HepG2 (cell line): ENCODE results near the gene PAX4. TPM values are rescaled to one million over a fixed set of nuclear protein-coding genes. Genes with fewer than 3 reads are reported as not detected.

Source experiments
- ATAC-seq: fragments of 200-7000 bp; cut with Tn5 transposase; 3 replicates; pipeline ENCODE4 v1.9.1; 2020; ENCODE audit warnings: mild to moderate bottlenecking, moderate library complexity
- BruUV-seq: library from RNA; stranded (reverse); fragments of 400-500 nt; replicated peaks from 2 replicates; lab custom pipeline; 2021; lab: Mats Ljungman, UMichigan
- CTCF ChIA-PET: fragments of 300-600 bp; formaldehyde crosslinking; extraction: SDS; loops from one replicate; lab custom pipeline; 2021; ENCODE audit warnings: low total read pairs, inconsistent platforms, low intra/inter-chr PET ratio; lab: Yijun Ruan, JAX
- POLR2A ChIA-PET: fragments of 350-600 bp; sonication (Branson Sonifier 250); formaldehyde crosslinking; loops from one replicate; lab custom pipeline; 2020; ENCODE audit warnings: antibody characterized with exemption, inconsistent platforms; lab: Yijun Ruan, JAX
- DNase-seq: peaks from one replicate; pipeline ENCODE4 v3.0.0-alpha.2; 2015; ENCODE audit warnings: low spot score
- FAIRE-seq: peaks from 3 replicates; lab custom pipeline; 2011; peaks lifted over from hg19 to GRCh38; lab: Jason Lieb, UNC
- H2AFZ ChIP-seq: one replicate; pipeline ENCODE4 v1.6.1; 2011; ENCODE audit warnings: low read length, inconsistent platforms
- H3K27ac ChIP-seq: fragments of 300-600 bp; 3 replicates; pipeline ENCODE4 v1.8.0; 2011; ENCODE audit warnings: mixed run types, mild to moderate bottlenecking, mixed read lengths, low read length, inconsistent platforms; ENCODE audit not compliant: insufficient read depth; ENCODE audit errors: extremely low read length
- H3K27me3 ChIP-seq, 2 experiments: fragments of 200-600 bp in 1 of 2; 2 replicates in 1 of 2; 3 replicates in 1 of 2; pipeline versions ENCODE4 v1.6.0 to v1.8.0; 2011; ENCODE audit warnings: low read length in 2 of 2, mild to moderate bottlenecking in 2 of 2, moderate library complexity in 2 of 2, inconsistent platforms in 1 of 2; ENCODE audit not compliant: insufficient read depth in 2 of 2, control insufficient read depth in 1 of 2
- H3K36me3 ChIP-seq, 2 experiments: fragments of 200-600 bp in 1 of 2; replicated peaks in 1 of 2; 2 replicates in 1 of 2; 3 replicates in 1 of 2; pipeline versions ENCODE4 v1.5.1 to v1.8.0; 2011; ENCODE audit warnings: low read length in 2 of 2, inconsistent platforms in 1 of 2; ENCODE audit not compliant: insufficient read depth in 2 of 2, control insufficient read depth in 1 of 2
- H3K4me1 ChIP-seq: 2 replicates; pipeline ENCODE4 v1.5.1; 2012; ENCODE audit warnings: low read length, inconsistent platforms; ENCODE audit not compliant: insufficient read depth
- H3K4me2 ChIP-seq: 2 replicates; pipeline ENCODE4 v1.6.0; 2011; ENCODE audit warnings: low read depth, low read length, inconsistent platforms
- H3K4me3 ChIP-seq, 3 experiments: fragments of 200-600 bp in 1 of 3; sonication (generic), shearing (Covaris generic) in 1 of 3; replicated peaks in 1 of 3; 2 replicates each; pipeline ENCODE4 v1.5.1; 2011 to 2016; ENCODE audit warnings: low read length in 3 of 3, inconsistent platforms in 2 of 3, low read depth in 2 of 3, mild to moderate bottlenecking in 2 of 3, control low read depth in 1 of 3, mixed read lengths in 1 of 3; ENCODE audit not compliant: insufficient read depth in 1 of 3
- H3K79me2 ChIP-seq: one replicate; pipeline ENCODE4 v1.6.1; 2011; ENCODE audit warnings: low read length, inconsistent platforms; ENCODE audit not compliant: insufficient read depth
- H3K9ac ChIP-seq: 2 replicates; pipeline ENCODE4 v1.6.0; 2011; ENCODE audit warnings: mild to moderate bottlenecking, low read depth, low read length, inconsistent platforms; ENCODE audit not compliant: insufficient read depth
- H3K9me3 ChIP-seq: 2 replicates; pipeline ENCODE4 v1.5.1; 2012; ENCODE audit warnings: mild to moderate bottlenecking, low read length
- H4K20me1 ChIP-seq: 2 replicates; pipeline ENCODE4 v1.6.0; 2011; ENCODE audit warnings: inconsistent platforms, mild to moderate bottlenecking, low read length, moderate library complexity; ENCODE audit not compliant: insufficient read depth
- BCL6 ChIP-seq: IDR thresholded peaks from 2 replicates; pipeline ENCODE4 v1.6.1; 2016; ENCODE audit warnings: missing genetic modification reagents, missing compliant biosample characterization
- CCAR2 ChIP-seq: fragments of 200-400 bp; formaldehyde crosslinking; optimal IDR thresholded peaks from 2 replicates; pipeline ENCODE3; 2018; ENCODE audit warnings: low read depth, mild to moderate bottlenecking, low read length, moderate library complexity
- LCORL ChIP-seq, 2 experiments: fragments of 450-650 bp in 1 of 2; sonication (generic) in 1 of 2; formaldehyde crosslinking in 1 of 2; IDR thresholded peaks; 2 replicates each; pipeline versions ENCODE4 v1.5.0 to v1.6.1; 2017 to 2020; ENCODE audit warnings: antibody characterized with exemption in 1 of 2, missing genetic modification reagents in 1 of 2
- POGZ ChIP-seq: sonication (generic); formaldehyde crosslinking; IDR thresholded peaks from 2 replicates; pipeline ENCODE4 v1.4.0; 2020; ENCODE audit warnings: mild to moderate bottlenecking, missing genetic modification reagents
- POLR2A ChIP-seq, 2 experiments: IDR thresholded peaks; 2 replicates each; pipeline ENCODE4 v1.6.1; 2011; ENCODE audit warnings: low read depth in 2 of 2, low read length in 2 of 2, mild to moderate bottlenecking in 1 of 2, moderate library complexity in 1 of 2; ENCODE audit not compliant: insufficient read depth in 1 of 2
- SALL1 ChIP-seq: sonication (generic); formaldehyde crosslinking; IDR thresholded peaks from 2 replicates; pipeline ENCODE4 v1.8.0; 2022; ENCODE audit warnings: mild to moderate bottlenecking, missing genetic modification reagents
- TAF1 ChIP-seq: sonication (generic); formaldehyde crosslinking; IDR thresholded peaks from 2 replicates; pipeline ENCODE4 v1.4.0; 2020; ENCODE audit warnings: missing genetic modification reagents
- TCF12 ChIP-seq, 2 experiments: fragments of 450-650 bp in 1 of 2; sonication (generic) in 1 of 2; formaldehyde crosslinking in 1 of 2; IDR thresholded peaks; 2 replicates each; pipeline versions ENCODE4 v1.6.1 to v1.8.0; 2017 to 2022; ENCODE audit warnings: antibody characterized with exemption in 1 of 2, mild to moderate bottlenecking in 1 of 2, missing genetic modification reagents in 1 of 2, moderate library complexity in 1 of 2
- ZFY ChIP-seq: sonication (generic); formaldehyde crosslinking; IDR thresholded peaks from 2 replicates; pipeline ENCODE4 v1.4.0; 2020; ENCODE audit warnings: missing genetic modification reagents
- ZNF143 ChIP-seq: sonication (generic); formaldehyde crosslinking; IDR thresholded peaks from 2 replicates; pipeline ENCODE4 v1.4.0; 2020; ENCODE audit warnings: missing genetic modification reagents
- ZNF232 ChIP-seq: sonication (generic); formaldehyde crosslinking; IDR thresholded peaks from 2 replicates; pipeline ENCODE4 v1.4.0; 2020; ENCODE audit warnings: missing genetic modification reagents, borderline replicate concordance
- ZNF34 ChIP-seq: sonication (generic); formaldehyde crosslinking; IDR thresholded peaks from 2 replicates; pipeline ENCODE4 v1.4.0; 2020; ENCODE audit warnings: mild to moderate bottlenecking, missing genetic modification reagents, borderline replicate concordance
- WGBS: methylation state at CpG from one replicate; pipeline ENCODE4 v1.1.6; 2017; ENCODE audit warnings: low lambda C conversion rate; 5-methylcytosine and 5-hydroxymethylcytosine counted together
- in situ Hi-C: cut with HindIII; loops from 2 replicates; pipeline ENCODE4 v1.10.0; 2017; ENCODE audit warnings: low pct_unique_long_range_greater_than_20kb; ENCODE audit not compliant: extremely low pct_ligation_motif_present
- intact Hi-C: fragments of 100-400 bp; cut with micrococcal nuclease; formaldehyde crosslinking; loops from one replicate; pipeline ENCODE4 v1.10.0; 2022; ENCODE audit not compliant: unreplicated experiment
- polyA plus RNA-seq, 8 experiments: library from polyadenylated mRNA; depleted of rRNA in 3 of 8; stranded (reverse) in 7 of 8; unstranded in 1 of 8; fragments of >200 nt; fragmentation: Illumina TruSeq in 4 of 8; extraction: Trizol in 4 of 8; gene quantifications; 2 replicates each; pipeline versions ENCODE4 v1.2.1 to v1.2.3, GENCODE V29; 2011 to 2016; ENCODE audit warnings: low read depth in 4 of 8, missing spikeins in 1 of 8, mixed read lengths in 1 of 8; ENCODE audit not compliant: insufficient read depth in 1 of 8
- total RNA-seq, 5 experiments: library from RNA; depleted of rRNA; stranded (reverse); fragments of >200 nt; fragmentation: Illumina TruSeq; extraction: Trizol; gene quantifications; 2 replicates each; pipeline ENCODE4 v1.2.3, GENCODE V29; 2016; ENCODE audit warnings: low read depth in 1 of 5
- TF ChIP-seq, protein P1 (sequence below): sonication (generic); formaldehyde crosslinking; IDR thresholded peaks from 2 replicates; pipeline ENCODE4 v1.5.0; 2020; ENCODE audit warnings: mild to moderate bottlenecking, missing genetic modification reagents, moderate library complexity
- TF ChIP-seq, protein P2 (sequence below): sonication (generic); formaldehyde crosslinking; IDR thresholded peaks from 2 replicates; pipeline ENCODE4 v1.4.0; 2020; ENCODE audit warnings: missing genetic modification reagents
- TF ChIP-seq, protein P3 (sequence below): IDR thresholded peaks from 2 replicates; pipeline ENCODE4 v1.6.1; 2016; ENCODE audit warnings: missing compliant biosample characterization, missing genetic modification reagents, borderline replicate concordance

Gene PAX4
- total and polyA plus RNA-seq, 2 of the 13 experiments (the other 11 are each of a cell fraction or from before 2014, with no cell fraction given), result not detected

DNA sequence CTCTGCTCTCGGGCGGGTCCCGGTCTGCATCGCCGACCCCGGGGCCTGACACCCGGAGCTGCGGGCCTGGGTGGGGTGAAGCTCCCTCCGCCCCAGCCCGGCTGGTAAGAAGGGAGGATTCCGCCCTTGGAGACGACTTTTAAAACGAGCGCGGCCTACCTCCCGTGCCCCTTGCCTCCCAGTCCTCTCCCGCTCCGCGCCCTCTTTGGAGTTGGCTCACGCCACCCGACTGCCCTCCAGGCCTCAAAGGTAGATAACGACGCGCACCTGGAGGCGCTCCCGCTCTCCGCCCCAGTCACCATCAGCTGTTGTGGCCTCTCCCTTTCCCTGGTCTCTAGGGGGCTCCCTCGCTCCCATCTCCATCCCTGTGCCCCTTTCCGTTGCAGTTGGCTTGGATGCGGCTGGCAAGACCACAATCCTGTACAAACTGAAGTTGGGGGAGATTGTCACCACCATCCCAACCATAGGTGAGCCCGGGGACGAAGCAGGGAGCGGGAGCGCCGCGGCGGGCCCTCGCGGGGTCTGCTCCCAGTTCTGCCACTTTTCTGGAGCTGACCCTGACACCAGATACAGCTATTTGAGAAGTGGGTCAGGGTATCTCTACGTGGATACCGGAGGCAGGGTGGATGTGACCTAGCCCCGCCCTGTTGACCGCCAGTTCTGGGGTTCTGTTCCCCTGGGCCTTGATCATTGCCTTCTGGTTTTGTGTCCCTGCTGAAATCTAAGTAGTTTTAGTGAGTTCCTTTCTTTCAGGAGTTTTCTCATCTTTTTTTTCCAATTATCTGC, 29.1 kb downstream of the PAX4 start (continued):
- TF ChIP-seq ZNF232, result no peak
- peak; percentile 44; the same call in 1 of the 2 replicates for TF ChIP-seq SALL1 (CRISPR knock-in tag)
- TF ChIP-seq, protein P1, sequence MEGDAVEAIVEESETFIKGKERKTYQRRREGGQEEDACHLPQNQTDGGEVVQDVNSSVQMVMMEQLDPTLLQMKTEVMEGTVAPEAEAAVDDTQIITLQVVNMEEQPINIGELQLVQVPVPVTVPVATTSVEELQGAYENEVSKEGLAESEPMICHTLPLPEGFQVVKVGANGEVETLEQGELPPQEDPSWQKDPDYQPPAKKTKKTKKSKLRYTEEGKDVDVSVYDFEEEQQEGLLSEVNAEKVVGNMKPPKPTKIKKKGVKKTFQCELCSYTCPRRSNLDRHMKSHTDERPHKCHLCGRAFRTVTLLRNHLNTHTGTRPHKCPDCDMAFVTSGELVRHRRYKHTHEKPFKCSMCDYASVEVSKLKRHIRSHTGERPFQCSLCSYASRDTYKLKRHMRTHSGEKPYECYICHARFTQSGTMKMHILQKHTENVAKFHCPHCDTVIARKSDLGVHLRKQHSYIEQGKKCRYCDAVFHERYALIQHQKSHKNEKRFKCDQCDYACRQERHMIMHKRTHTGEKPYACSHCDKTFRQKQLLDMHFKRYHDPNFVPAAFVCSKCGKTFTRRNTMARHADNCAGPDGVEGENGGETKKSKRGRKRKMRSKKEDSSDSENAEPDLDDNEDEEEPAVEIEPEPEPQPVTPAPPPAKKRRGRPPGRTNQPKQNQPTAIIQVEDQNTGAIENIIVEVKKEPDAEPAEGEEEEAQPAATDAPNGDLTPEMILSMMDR (CRISPR knock-in tag), result peak; percentile 93
- no peak for TF ChIP-seq LCORL (IDR thresholded peaks at IDR 0.05)
- TF ChIP-seq LCORL (CRISPR knock-in tag; IDR thresholded peaks at IDR 0.05), result no peak

DNA sequence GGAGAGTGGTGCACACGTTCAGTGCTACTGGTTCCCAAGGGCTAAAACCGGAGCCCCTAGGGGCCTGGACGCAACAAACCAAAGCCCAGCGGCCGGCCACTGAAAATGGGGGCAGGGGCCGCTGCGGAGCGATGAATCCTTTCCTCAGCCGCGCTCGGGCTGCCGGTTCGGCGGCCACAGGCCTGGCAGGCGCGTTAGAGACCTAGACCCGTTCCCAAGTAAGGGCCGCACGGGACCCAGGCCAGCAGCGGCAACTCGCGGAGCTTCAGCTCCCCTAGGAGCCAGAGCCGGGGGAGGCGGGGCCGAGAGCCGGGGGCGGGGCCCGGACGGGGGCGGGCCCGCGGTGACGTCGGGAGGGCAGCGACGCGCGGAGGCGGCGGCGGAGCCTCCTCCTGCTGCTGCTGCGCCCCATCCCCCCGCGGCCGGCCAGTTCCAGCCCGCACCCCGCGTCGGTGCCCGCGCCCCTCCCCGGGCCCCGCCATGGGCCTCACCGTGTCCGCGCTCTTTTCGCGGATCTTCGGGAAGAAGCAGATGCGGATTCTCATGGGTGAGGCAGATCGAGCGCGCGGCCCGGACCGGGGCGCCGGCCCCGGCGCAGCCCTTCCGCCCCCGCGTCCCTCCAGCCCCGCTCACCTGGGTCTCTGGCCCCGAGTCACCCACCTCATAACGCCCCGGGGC, 29.8 kb downstream of the PAX4 start, which contains the start of gene ARF5:
TSS of gene ARF5 (plus strand) at position 393 of the 678 bp plus-strand sequence. CDS start at position 481, 88 bp downstream.
- Histone ChIP-seq H3K79me2 (peaks cover 13% of the 10 kb centered on the region), H4K20me1 (no peaks in the 10 kb centered on the region; the same call in 1 of the 2 replicates), H3K4me2 (peak within 1 kb of the TSS; percentile 93), H3K4me3 (peak within 1 kb of the TSS; percentile 89 to 94 (median 93)), H3K27ac (peak within 1 kb of the TSS; percentile 61), H2AFZ (no peak within 1 kb of the TSS), H3K9ac (peak within 1 kb of the TSS; percentile 87), H3K9me3 (no peaks in the 10 kb centered on the region), H3K27me3 (no peaks in the 10 kb centered on the region; a peak in 1 of 5 replicates), H3K36me3 (peaks cover 7 to 15% of the 10 kb centered on the region in 2 experiments; a peak in 4 of 5 replicates), H3K4me1 (peaks cover 46% of the 10 kb centered on the region)
- in situ Hi-C loops (no loop called here), intact Hi-C loops (loop anchor here (2.0 to 10.0 kb wide), 3 partner anchors 41 to 193 kb away; partner anchors contain the start of genes SND1 and ZNF800)
- ATAC-seq, result peak; percentile 79
- no CpG with 5 or more reads among the region's 77 CpGs for WGBS
- no TSS peak for BruUV-seq
- ChIA-PET CTCF (interaction anchor here (2.7 kb wide), 1 partner anchor 41 kb away, joined by 8 read pairs; no protein-coding TSS in a partner anchor), POLR2A (interaction anchor here (1.0 kb wide), 1 partner anchor 10 kb away, joined by 3 read pairs; no protein-coding TSS in a partner anchor)
- FAIRE-seq, result no peak
- peak; percentile 60 for DNase-seq
- TF ChIP-seq CCAR2 (no peak), POLR2A (IDR thresholded peaks at IDR 0.05; ENCODE audit: insufficient read depth in 1 of 2, low read depth in 2 of 2, low read length in 2 of 2) (peak; percentile 73 to 83), ZFY (CRISPR knock-in tag) (peak; percentile 76), TCF12 (IDR thresholded peaks at IDR 0.05) (no peak), TCF12 (CRISPR knock-in tag; IDR thresholded peaks at IDR 0.05) (0 out of 2 replicates have a peak, but pooled peaks have one; percentile 44), BCL6 (CRISPR knock-in tag) (peak; percentile 9; the same call in 1 of the 2 replicates), ZNF143 (CRISPR knock-in tag) (no peak), POGZ (CRISPR knock-in tag) (peak; percentile 53; the same call in 1 of the 2 replicates), ZNF34 (CRISPR knock-in tag) (0 out of 2 replicates have a peak, but pooled peaks have one; percentile 52), TAF1 (CRISPR knock-in tag) (peak; percentile 54)
- TF ChIP-seq, protein P2, sequence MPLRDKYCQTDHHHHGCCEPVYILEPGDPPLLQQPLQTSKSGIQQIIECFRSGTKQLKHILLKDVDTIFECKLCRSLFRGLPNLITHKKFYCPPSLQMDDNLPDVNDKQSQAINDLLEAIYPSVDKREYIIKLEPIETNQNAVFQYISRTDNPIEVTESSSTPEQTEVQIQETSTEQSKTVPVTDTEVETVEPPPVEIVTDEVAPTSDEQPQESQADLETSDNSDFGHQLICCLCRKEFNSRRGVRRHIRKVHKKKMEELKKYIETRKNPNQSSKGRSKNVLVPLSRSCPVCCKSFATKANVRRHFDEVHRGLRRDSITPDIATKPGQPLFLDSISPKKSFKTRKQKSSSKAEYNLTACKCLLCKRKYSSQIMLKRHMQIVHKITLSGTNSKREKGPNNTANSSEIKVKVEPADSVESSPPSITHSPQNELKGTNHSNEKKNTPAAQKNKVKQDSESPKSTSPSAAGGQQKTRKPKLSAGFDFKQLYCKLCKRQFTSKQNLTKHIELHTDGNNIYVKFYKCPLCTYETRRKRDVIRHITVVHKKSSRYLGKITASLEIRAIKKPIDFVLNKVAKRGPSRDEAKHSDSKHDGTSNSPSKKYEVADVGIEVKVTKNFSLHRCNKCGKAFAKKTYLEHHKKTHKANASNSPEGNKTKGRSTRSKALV, result 0 out of 2 replicates have a peak, but pooled peaks have one; percentile 25
- TF ChIP-seq, protein P3, sequence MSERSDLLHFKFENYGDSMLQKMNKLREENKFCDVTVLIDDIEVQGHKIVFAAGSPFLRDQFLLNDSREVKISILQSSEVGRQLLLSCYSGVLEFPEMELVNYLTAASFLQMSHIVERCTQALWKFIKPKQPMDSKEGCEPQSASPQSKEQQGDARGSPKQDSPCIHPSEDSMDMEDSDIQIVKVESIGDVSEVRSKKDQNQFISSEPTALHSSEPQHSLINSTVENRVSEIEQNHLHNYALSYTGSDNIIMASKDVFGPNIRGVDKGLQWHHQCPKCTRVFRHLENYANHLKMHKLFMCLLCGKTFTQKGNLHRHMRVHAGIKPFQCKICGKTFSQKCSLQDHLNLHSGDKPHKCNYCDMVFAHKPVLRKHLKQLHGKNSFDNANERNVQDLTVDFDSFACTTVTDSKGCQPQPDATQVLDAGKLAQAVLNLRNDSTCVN (CRISPR knock-in tag), result peak; percentile 44; the same call in 1 of the 2 replicates
